Gastrocnemius medialis (tissue), 4 donors: Measurements from ENCODE around the gene PAK5.

Source experiments
- CTCF ChIP-seq, 5 experiments: fragments of 450-650 bp in 3 of 5; fragments of 200-600 bp in 2 of 5; sonication (generic) in 2 of 5; IDR thresholded peaks in 4 of 5; conservative IDR thresholded peaks in 1 of 5; 1 replicate in 4 of 5; 2 replicates in 1 of 5; pipeline ENCODE4 v1.5.1; 2016 to 2019; ENCODE audit warnings: antibody characterized with exemption in 5 of 5, mild to moderate bottlenecking in 3 of 5, moderate library complexity in 3 of 5
- POLR2A ChIP-seq, 2 donors: fragments of 450-650 bp; IDR thresholded peaks; one replicate each; pipeline ENCODE4 v1.6.1; 2017; ENCODE audit warnings: antibody characterized with exemption in 2 of 2, mild to moderate bottlenecking in 2 of 2, moderate library complexity in 2 of 2

- TF ChIP-seq POLR2A (IDR thresholded peaks at IDR 0.05) (no peak), CTCF (IDR thresholded peaks at IDR 0.05 in 4 of 5, conservative IDR thresholded peaks at IDR 0.05 in 1 of 5) (no peak)
Measured at GRCh38 chr20:9600562-9600961, 238.3 kb downstream of the PAK5 start.
